HepG2 (cell line): Measurements from ENCODE around the gene PDLIM4. TPM values are rescaled to one million over a fixed set of nuclear protein-coding genes. Genes with fewer than 3 reads are reported as not detected.

ENCODE experiments used
- ATAC-seq: fragments of 200-7000 bp; cut with Tn5 transposase; 3 replicates; pipeline ENCODE4 v1.9.1; 2020; ENCODE audit warnings: mild to moderate bottlenecking, moderate library complexity
- BruUV-seq: library from RNA; stranded (reverse); fragments of 400-500 nt; replicated peaks from 2 replicates; lab custom pipeline; 2021; lab: Mats Ljungman, UMichigan
- CTCF ChIA-PET: fragments of 300-600 bp; formaldehyde crosslinking; extraction: SDS; loops from one replicate; lab custom pipeline; 2021; ENCODE audit warnings: low total read pairs, inconsistent platforms, low intra/inter-chr PET ratio; lab: Yijun Ruan, JAX
- POLR2A ChIA-PET: fragments of 350-600 bp; sonication (Branson Sonifier 250); formaldehyde crosslinking; loops from one replicate; lab custom pipeline; 2020; ENCODE audit warnings: antibody characterized with exemption, inconsistent platforms; lab: Yijun Ruan, JAX
- DNase-seq: peaks from one replicate; pipeline ENCODE4 v3.0.0-alpha.2; 2015; ENCODE audit warnings: low spot score
- FAIRE-seq: peaks from 3 replicates; lab custom pipeline; 2011; peaks lifted over from hg19 to GRCh38; lab: Jason Lieb, UNC
- H2AFZ ChIP-seq: one replicate; pipeline ENCODE4 v1.6.1; 2011; ENCODE audit warnings: low read length, inconsistent platforms
- H3K27ac ChIP-seq: fragments of 300-600 bp; 3 replicates; pipeline ENCODE4 v1.8.0; 2011; ENCODE audit warnings: mixed run types, mild to moderate bottlenecking, mixed read lengths, low read length, inconsistent platforms; ENCODE audit not compliant: insufficient read depth; ENCODE audit errors: extremely low read length
- H3K27me3 ChIP-seq, 2 experiments: fragments of 200-600 bp in 1 of 2; 2 replicates in 1 of 2; 3 replicates in 1 of 2; pipeline versions ENCODE4 v1.6.0 to v1.8.0; 2011; ENCODE audit warnings: low read length in 2 of 2, mild to moderate bottlenecking in 2 of 2, moderate library complexity in 2 of 2, inconsistent platforms in 1 of 2; ENCODE audit not compliant: insufficient read depth in 2 of 2, control insufficient read depth in 1 of 2
- H3K36me3 ChIP-seq, 2 experiments: fragments of 200-600 bp in 1 of 2; replicated peaks in 1 of 2; 2 replicates in 1 of 2; 3 replicates in 1 of 2; pipeline versions ENCODE4 v1.5.1 to v1.8.0; 2011; ENCODE audit warnings: low read length in 2 of 2, inconsistent platforms in 1 of 2; ENCODE audit not compliant: insufficient read depth in 2 of 2, control insufficient read depth in 1 of 2
- H3K4me1 ChIP-seq: 2 replicates; pipeline ENCODE4 v1.5.1; 2012; ENCODE audit warnings: low read length, inconsistent platforms; ENCODE audit not compliant: insufficient read depth
- H3K4me2 ChIP-seq: 2 replicates; pipeline ENCODE4 v1.6.0; 2011; ENCODE audit warnings: low read depth, low read length, inconsistent platforms
- H3K4me3 ChIP-seq, 3 experiments: fragments of 200-600 bp in 1 of 3; sonication (generic), shearing (Covaris generic) in 1 of 3; replicated peaks in 1 of 3; 2 replicates each; pipeline ENCODE4 v1.5.1; 2011 to 2016; ENCODE audit warnings: low read length in 3 of 3, inconsistent platforms in 2 of 3, low read depth in 2 of 3, mild to moderate bottlenecking in 2 of 3, control low read depth in 1 of 3, mixed read lengths in 1 of 3; ENCODE audit not compliant: insufficient read depth in 1 of 3
- H3K79me2 ChIP-seq: one replicate; pipeline ENCODE4 v1.6.1; 2011; ENCODE audit warnings: low read length, inconsistent platforms; ENCODE audit not compliant: insufficient read depth
- H3K9ac ChIP-seq: 2 replicates; pipeline ENCODE4 v1.6.0; 2011; ENCODE audit warnings: mild to moderate bottlenecking, low read depth, low read length, inconsistent platforms; ENCODE audit not compliant: insufficient read depth
- H3K9me3 ChIP-seq: 2 replicates; pipeline ENCODE4 v1.5.1; 2012; ENCODE audit warnings: mild to moderate bottlenecking, low read length
- H4K20me1 ChIP-seq: 2 replicates; pipeline ENCODE4 v1.6.0; 2011; ENCODE audit warnings: inconsistent platforms, mild to moderate bottlenecking, low read length, moderate library complexity; ENCODE audit not compliant: insufficient read depth
- GFI1 ChIP-seq: sonication (generic); formaldehyde crosslinking; IDR thresholded peaks from 2 replicates; pipeline ENCODE4 v1.5.0; 2020; ENCODE audit warnings: missing genetic modification reagents, mild to moderate bottlenecking, borderline replicate concordance
- GTF2F1 ChIP-seq: fragments of 150-350 bp; IDR thresholded peaks from 2 replicates; pipeline ENCODE4 v1.6.1; 2014; ENCODE audit warnings: low read length
- MAX ChIP-seq: IDR thresholded peaks from 2 replicates; pipeline ENCODE4 v1.6.1; 2012; ENCODE audit warnings: inconsistent platforms
- SKIL ChIP-seq: sonication (generic); formaldehyde crosslinking; IDR thresholded peaks from 2 replicates; pipeline ENCODE4 v1.8.0; 2022; ENCODE audit warnings: missing genetic modification reagents, mild to moderate bottlenecking, moderate library complexity, borderline replicate concordance
- TGIF2 ChIP-seq: IDR thresholded peaks from 2 replicates; pipeline ENCODE4 v1.6.1; 2016; ENCODE audit warnings: control low read depth, missing compliant biosample characterization
- ZBTB2 ChIP-seq: sonication (generic); formaldehyde crosslinking; IDR thresholded peaks from 2 replicates; pipeline ENCODE4 v1.8.0; 2022; ENCODE audit warnings: low read depth, missing genetic modification reagents
- WGBS: methylation state at CpG from one replicate; pipeline ENCODE4 v1.1.6; 2017; ENCODE audit warnings: low lambda C conversion rate; 5-methylcytosine and 5-hydroxymethylcytosine counted together
- in situ Hi-C: cut with HindIII; loops from 2 replicates; pipeline ENCODE4 v1.10.0; 2017; ENCODE audit warnings: low pct_unique_long_range_greater_than_20kb; ENCODE audit not compliant: extremely low pct_ligation_motif_present
- intact Hi-C: fragments of 100-400 bp; cut with micrococcal nuclease; formaldehyde crosslinking; loops from one replicate; pipeline ENCODE4 v1.10.0; 2022; ENCODE audit not compliant: unreplicated experiment
- polyA plus RNA-seq, 8 experiments: library from polyadenylated mRNA; depleted of rRNA in 3 of 8; stranded (reverse) in 7 of 8; unstranded in 1 of 8; fragments of >200 nt; fragmentation: Illumina TruSeq in 4 of 8; extraction: Trizol in 4 of 8; gene quantifications; 2 replicates each; pipeline versions ENCODE4 v1.2.1 to v1.2.3, GENCODE V29; 2011 to 2016; ENCODE audit warnings: low read depth in 4 of 8, missing spikeins in 1 of 8, mixed read lengths in 1 of 8; ENCODE audit not compliant: insufficient read depth in 1 of 8
- total RNA-seq, 5 experiments: library from RNA; depleted of rRNA; stranded (reverse); fragments of >200 nt; fragmentation: Illumina TruSeq; extraction: Trizol; gene quantifications; 2 replicates each; pipeline ENCODE4 v1.2.3, GENCODE V29; 2016; ENCODE audit warnings: low read depth in 1 of 5
- TF ChIP-seq, protein P1 (sequence below): IDR thresholded peaks from 2 replicates; pipeline ENCODE4 v1.6.1; 2016
- TF ChIP-seq, protein P2 (sequence below): sonication (generic); formaldehyde crosslinking; IDR thresholded peaks from 2 replicates; pipeline ENCODE4 v1.8.0; 2022; ENCODE audit warnings: mild to moderate bottlenecking, missing genetic modification reagents, moderate library complexity
- TF ChIP-seq, protein P3 (sequence below): IDR thresholded peaks from 2 replicates; pipeline ENCODE4 v1.4.0; 2020; ENCODE audit warnings: mild to moderate bottlenecking, missing genetic modification reagents

Gene PDLIM4
- total and polyA plus RNA-seq, 2 of the 13 experiments (the other 11 are each of a cell fraction or from before 2014, with no cell fraction given) = 1.1 to 2.3 TPM

DNA sequence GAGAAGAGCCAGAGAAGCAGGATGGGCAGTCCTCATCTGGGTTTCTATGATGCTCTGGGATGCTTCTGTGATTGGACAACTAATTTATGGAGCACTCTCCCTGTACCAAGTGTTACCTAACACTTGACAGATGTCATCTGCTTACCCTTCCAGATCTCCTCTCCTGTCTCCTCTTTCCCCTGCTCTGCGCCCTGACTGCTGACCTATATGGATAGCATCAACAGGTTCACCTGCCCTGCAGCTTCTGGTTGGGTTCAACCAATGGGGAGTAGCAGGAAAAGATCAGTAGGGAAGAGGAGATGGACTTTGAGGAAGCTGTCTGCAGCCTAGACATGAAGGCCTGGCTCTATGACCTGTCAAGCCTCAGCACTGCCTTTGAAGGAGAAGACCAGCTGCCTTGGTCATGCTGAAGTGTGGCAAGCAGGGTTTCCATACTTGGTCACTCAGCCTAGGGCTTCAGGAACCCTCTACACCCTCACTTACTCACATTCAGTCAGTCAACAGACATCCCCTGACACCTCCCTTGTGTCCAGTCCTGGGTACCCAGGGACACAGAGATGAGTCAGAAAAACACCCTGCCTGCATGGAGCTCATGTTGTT, 18.5 kb upstream of the PDLIM4 start:
- no peak for FAIRE-seq
- H2AFZ ChIP-seq = no peak overlapping the region
- TF ChIP-seq ZBTB2 (CRISPR knock-in tag) = no peak
- TF ChIP-seq, protein P1, sequence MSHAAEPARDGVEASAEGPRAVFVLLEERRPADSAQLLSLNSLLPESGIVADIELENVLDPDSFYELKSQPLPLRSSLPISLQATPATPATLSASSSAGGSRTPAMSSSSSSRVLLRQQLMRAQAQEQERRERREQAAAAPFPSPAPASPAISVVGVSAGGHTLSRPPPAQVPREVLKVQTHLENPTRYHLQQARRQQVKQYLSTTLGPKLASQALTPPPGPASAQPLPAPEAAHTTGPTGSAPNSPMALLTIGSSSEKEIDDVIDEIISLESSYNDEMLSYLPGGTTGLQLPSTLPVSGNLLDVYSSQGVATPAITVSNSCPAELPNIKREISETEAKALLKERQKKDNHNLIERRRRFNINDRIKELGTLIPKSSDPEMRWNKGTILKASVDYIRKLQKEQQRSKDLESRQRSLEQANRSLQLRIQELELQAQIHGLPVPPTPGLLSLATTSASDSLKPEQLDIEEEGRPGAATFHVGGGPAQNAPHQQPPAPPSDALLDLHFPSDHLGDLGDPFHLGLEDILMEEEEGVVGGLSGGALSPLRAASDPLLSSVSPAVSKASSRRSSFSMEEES (CRISPR knock-in tag) = no peak
- TF ChIP-seq SKIL (CRISPR knock-in tag) = no peak
- TF ChIP-seq, protein P2, sequence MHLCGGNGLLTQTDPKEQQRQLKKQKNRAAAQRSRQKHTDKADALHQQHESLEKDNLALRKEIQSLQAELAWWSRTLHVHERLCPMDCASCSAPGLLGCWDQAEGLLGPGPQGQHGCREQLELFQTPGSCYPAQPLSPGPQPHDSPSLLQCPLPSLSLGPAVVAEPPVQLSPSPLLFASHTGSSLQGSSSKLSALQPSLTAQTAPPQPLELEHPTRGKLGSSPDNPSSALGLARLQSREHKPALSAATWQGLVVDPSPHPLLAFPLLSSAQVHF = no peak
- TF ChIP-seq TGIF2 (CRISPR knock-in tag) = no peak
- TF ChIP-seq, protein P3, sequence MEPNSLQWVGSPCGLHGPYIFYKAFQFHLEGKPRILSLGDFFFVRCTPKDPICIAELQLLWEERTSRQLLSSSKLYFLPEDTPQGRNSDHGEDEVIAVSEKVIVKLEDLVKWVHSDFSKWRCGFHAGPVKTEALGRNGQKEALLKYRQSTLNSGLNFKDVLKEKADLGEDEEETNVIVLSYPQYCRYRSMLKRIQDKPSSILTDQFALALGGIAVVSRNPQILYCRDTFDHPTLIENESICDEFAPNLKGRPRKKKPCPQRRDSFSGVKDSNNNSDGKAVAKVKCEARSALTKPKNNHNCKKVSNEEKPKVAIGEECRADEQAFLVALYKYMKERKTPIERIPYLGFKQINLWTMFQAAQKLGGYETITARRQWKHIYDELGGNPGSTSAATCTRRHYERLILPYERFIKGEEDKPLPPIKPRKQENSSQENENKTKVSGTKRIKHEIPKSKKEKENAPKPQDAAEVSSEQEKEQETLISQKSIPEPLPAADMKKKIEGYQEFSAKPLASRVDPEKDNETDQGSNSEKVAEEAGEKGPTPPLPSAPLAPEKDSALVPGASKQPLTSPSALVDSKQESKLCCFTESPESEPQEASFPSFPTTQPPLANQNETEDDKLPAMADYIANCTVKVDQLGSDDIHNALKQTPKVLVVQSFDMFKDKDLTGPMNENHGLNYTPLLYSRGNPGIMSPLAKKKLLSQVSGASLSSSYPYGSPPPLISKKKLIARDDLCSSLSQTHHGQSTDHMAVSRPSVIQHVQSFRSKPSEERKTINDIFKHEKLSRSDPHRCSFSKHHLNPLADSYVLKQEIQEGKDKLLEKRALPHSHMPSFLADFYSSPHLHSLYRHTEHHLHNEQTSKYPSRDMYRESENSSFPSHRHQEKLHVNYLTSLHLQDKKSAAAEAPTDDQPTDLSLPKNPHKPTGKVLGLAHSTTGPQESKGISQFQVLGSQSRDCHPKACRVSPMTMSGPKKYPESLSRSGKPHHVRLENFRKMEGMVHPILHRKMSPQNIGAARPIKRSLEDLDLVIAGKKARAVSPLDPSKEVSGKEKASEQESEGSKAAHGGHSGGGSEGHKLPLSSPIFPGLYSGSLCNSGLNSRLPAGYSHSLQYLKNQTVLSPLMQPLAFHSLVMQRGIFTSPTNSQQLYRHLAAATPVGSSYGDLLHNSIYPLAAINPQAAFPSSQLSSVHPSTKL (CRISPR knock-in tag) = no peak
- TF ChIP-seq GTF2F1 = no peak
- no peak for TF ChIP-seq MAX
- no peak for TF ChIP-seq GFI1 (CRISPR knock-in tag)
- TF ChIP-seq, all 625 proteins: peak for 0
- H3K36me3 ChIP-seq = no peaks in the 10 kb centered on the region
- DNase-seq (no peak), ATAC-seq (no peak)
- H3K4me1 ChIP-seq = no peaks in the 10 kb centered on the region
- CTCF ChIA-PET = interaction anchor here (1.2 to 1.4 kb wide), 2 partner anchors 44 to 262 kb away, joined by 3 to 8 read pairs; no protein-coding TSS in a partner anchor
- POLR2A ChIA-PET = interaction anchor here (1.0 kb wide), 1 partner anchor 11 kb away, joined by 7 read pairs; the partner anchor contains the start of gene P4HA2
- no TSS peak for BruUV-seq
- no peaks in the 10 kb centered on the region; a peak in 3 of 5 replicates for H3K27me3 ChIP-seq
- intact Hi-C loops = loop anchor here (2.0 kb wide), 1 partner anchor 40 kb away; no protein-coding TSS in a partner anchor
- no peak overlapping the region for H3K27ac ChIP-seq
- H3K9ac ChIP-seq = no peak overlapping the region
- H4K20me1 ChIP-seq = no peaks in the 10 kb centered on the region
- in situ Hi-C loops = no loop called here
- no peaks in the 10 kb centered on the region for H3K9me3 ChIP-seq
- WGBS = 0% methylated on average over 1 of the region's 1 CpG
- H3K79me2 ChIP-seq = no peaks in the 10 kb centered on the region
- H3K4me2 ChIP-seq = no peak overlapping the region
- H3K4me3 ChIP-seq = no peak overlapping the region
